GM19025 (cell line): ENCODE results near the gene ASXL2.
"Not testable (repeated sequence)": the region's sequence is repeated elsewhere in the genome, so short reads cannot be mapped to it uniquely, and the experiment has no call there.

Source experiments
- ATAC-seq: cut with Tn5 transposase; IDR thresholded peaks from one replicate; pipeline ENCODE4 v1.9.1; 2021; ENCODE audit warnings: mild to moderate bottlenecking, low read depth, moderate library complexity; ENCODE audit not compliant: unreplicated experiment

The ASXL2 gene

DNA sequence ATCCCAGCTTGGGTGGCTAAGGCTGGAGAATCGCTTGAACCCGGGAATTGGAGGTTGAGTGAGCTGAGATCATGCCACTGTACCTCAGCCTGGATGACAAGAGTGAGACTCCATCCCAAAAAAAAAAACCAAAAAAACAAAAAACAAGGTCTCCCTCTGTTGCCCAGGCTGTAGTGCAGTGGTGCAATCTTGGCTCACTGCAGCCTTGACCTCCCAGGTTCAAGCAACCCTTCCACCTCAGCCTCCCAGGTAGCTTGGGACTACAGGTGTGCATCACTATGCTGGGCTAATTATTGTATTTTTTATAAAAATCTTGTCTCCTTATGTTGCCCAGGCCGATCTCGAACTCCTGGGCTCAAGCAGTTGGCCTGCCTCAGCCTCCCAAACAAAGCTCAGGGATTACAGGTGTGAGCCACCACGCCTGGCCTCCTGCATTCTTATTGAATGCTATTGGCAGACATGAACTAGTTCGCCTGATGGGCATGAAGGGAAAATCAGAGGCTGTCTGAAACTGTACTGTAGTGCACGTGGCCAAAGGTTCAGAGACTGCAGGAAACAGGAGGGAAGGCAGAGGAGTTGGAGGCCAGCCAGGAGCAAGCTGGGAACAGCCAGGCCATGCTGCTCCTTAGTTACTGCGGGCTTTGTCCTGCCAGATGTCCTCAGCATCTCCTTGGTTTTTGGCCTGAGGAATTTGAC, 16.0 kb upstream of the ASXL2 start:
- no peak for ATAC-seq

DNA sequence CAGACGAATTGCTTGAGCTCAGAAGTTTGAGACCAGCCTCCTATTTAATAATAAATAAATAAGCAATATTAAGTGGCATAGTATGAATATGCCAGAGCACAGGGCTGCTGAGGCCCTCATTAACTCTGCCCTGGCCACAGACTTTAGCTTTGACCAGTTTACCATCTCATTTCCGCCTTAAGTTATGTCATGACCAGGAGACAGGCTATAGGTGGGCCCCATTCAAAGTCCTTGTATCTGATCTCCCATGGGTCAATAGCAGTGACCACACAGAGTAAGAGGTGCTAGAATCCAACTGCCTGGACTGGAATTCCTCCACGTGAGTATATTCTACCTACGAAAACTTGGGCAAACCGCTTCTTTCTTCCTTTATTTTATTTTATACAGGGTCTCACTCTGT, 13.4 kb upstream of the ASXL2 start:
- no peak for ATAC-seq

DNA sequence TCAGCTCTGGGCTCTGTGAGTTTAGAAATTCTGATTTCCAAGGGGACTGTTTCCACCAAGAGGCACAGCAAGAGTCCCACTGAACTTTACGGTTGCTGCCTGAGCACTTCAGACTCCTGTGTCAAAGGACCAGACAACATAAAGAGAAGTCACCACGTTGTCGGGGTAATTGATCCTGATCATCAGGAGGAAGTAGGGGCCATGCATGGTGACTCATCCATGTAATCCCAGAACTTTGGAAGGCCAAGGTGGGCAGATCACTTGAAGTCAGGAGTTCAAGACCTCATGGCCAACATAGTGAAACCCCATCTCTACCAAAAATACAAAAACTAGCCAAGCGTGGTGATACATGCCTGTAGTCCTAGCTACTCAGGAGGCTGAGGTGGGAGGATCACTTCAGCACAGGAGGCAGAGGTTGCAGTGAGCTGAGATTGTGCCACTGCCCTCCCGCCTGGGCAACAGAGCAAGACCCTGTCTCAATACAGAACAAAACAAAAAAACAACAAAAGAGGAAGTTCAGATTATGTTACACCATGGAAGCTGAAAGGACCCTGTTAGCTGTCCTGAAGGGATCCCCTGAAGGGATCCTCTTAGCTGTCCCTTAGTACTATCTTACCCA, 9.4 kb upstream of the ASXL2 start:
- ATAC-seq: no peak

DNA sequence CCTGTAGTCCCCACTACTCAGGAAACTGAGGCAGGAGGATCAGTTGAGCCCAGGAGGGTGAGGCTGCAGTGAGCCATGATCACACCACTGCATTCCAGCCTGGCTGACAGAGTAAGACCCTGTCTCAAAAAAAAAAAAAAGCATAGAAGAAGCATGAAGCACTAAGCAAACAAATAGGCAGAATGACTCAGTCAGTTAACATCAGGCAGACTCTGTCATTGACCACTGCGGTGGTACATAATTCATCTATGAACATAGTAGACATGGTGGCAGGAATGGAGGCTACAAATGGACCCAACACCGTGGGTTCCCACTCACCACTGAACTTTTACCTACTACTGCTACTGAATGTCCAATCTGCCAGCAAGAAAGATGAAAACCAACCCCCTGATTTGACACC, 7.6 kb upstream of the ASXL2 start:
- ATAC-seq: no peak

DNA sequence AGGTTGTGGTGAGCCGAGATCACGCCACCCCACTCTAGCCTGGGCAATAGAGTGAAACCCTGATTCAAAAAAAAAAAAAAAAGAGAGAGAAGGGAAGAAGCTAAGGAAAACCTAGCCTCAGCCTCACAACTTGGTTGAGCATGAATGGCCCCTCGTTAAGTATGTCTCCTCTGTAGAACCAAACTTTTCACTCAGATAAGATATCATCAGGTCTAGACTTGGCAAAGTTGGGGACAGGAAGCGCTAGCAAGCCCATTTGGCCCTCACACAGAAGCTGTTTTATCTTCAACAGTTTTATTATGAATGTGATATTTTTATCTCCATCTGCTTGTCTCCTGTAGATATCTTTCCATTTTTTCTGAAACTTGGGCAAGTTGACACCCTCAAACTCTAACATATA, 3.5 kb upstream of the ASXL2 start:
- ATAC-seq: no peak

DNA sequence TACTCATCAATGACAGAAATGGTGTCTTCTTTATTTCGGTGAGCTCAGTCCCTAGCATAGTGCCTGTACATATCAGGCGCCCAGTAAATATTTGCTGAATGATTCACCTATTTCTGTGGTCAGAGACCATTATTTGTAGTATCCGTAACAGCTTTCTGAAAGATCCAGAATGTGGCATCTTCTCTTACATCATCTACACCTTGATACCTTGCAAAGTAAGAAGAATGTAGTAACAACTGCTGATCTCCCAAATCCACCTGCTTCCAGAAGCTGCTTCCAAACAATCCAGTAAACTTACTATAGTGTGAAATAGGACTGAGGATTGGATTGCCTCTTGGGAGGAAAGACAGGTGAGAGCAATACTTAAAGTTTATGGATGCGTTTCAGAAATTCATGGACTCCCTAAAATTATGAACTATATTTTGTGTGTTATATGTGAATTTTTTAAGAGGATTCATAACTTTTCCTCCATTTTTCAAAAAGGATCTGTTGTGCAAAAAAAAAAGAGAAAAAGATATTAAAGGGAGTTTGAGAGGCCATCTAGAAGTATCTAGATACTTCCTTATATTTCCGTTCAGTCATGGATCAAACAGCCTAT, 945 bp upstream of the ASXL2 start:
- no peak for ATAC-seq

DNA sequence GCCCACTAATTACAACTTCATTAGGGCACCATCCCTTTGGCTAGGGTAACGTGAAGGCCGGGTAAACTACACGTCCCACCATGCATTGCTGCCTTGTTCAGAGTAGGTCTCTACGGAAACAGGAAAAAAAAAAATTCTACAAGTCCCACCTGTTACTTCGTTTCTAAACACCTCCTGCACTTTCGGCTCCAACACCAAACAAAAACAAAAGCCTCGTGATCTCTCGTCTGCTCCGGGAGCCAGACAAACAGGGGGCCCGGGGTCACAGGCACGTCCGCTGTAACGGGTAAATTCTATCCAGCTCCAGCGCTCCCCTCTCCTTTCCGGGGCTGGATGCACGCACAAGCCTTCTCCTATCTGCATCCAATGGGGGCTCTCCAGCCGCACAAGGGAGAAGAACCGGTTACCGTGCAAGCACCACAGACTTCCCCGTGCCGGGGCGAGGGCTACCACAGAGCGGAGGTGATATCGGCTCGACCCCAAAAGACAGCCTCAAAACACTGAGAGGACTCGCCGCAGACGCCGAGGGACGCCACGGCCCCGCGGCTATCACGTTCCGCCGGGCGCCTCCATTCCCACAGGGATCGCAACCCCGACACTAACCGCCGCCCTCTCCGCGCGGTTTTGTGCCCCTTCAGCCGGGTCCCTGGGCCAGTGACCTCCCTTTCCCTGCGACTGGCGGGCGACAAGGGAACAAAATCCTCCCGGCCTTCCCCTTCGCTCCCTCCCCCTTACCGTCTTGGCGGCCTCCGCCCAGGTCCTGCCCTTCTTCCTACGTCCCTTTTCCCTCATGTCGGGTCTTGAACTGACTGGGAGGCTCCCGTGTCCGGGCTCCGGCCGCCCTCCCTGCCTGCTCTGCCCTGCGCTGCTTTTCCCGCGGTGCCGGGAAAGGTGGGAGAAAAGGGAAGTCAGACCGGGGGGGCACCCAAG, 591 bp downstream of the ASXL2 start:
- ATAC-seq: no peak

DNA sequence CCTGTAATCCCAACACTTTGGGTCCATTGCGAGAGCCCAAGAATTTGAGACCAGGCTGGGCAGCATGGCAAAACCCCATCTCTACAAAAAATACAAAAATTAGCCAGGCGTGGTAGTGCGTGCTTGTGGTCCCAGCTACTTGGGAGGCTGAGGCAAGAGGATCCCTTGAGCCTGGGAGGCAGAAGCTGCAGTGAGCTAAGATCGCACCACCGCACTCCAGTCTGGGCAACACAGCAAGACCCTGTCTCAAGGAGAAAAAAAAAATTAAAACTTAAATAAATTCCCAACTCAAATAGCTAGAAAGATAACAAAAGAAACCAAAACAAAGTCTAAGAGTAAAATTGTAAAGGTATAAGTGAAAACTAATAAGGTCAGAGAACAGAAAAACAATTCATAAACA, 6.2 kb downstream of the ASXL2 start:
- ATAC-seq: no peak

DNA sequence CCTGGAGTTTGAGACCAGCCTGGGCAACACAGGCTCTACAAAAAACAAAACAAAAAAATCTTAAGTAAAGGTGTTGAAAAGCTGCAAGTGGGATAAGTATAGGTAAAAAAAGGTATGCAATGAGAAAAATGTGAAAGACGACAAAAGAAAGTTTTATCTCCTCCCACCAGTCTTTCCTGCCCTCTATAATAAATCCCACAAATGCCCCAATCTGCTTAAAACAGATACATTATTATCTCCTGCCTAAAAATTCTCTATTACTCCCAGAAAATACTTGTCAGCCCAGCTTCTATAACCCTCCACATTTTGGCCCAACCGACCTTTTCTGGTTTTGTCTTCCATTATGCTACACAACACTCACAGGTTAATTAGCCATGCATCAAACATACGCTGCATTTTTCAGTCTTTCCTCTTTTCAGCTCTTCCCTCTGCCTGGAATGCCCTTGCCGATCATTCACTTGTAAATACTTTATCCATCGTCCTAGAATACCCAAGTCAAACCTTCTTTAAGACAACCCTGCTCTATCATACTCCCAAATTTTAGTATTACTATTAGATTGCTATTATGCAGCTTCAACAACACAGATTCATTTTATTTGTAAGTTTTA, 10.8 kb downstream of the ASXL2 start:
- no peak for ATAC-seq

DNA sequence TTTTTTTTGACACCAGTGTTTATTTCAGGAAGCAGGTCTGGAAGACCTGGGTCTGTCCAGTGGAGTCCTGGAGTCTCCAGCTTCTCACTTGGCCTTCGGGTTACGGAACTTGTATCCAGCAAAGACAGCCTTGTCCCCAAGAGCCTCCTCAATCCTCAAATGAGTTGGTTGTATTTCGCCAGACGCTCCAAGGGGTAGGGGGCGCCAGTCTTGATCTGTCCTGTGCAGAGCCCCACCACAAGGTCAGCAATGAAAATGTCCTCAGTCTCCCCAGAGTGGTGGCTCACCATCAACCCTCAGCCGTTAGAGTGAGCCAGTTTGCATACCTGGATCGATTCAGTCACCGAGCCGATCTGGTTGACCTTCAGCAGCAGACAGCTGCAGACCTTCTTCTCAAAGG, 21.9 kb downstream of the ASXL2 start:
- ATAC-seq: no peak

DNA sequence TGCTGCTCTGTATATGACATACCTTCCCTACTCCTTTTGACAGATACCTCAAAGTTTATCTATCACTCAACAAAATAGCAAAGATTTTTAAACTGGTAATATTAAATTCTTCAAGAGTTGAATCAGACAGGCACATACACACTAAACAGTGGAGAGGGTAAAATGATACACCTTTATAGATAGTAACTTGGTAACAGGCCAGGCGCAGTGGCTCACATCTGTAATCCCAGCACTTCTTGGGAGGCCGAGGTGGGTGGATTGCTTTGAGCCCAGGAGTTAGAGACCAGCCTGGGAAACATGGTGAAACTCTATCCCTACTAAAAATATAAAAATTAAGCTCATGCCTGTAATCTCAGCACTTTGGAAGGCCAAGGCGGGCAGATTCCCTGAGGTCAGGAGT, 23.2 kb downstream of the ASXL2 start:
- no peak for ATAC-seq

DNA sequence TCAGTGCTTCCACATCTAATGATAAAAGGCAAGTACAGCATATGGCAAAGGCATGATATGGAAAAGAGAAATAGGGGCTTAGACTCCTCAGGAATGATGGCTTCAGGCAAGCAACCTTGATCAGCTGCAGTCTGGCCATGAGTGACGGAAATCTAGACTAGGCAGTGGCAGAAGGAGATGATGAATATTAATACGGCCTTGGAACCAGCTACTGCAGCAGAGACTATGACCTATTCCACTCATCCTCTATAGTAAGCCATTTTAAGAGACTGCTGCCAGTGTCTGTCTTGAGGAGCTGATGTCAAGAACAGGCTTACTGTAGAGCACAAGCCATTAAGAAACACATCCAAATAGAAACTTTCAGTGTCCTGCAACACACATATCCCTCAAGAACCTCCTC, 23.7 kb downstream of the ASXL2 start:
- ATAC-seq: no peak

DNA sequence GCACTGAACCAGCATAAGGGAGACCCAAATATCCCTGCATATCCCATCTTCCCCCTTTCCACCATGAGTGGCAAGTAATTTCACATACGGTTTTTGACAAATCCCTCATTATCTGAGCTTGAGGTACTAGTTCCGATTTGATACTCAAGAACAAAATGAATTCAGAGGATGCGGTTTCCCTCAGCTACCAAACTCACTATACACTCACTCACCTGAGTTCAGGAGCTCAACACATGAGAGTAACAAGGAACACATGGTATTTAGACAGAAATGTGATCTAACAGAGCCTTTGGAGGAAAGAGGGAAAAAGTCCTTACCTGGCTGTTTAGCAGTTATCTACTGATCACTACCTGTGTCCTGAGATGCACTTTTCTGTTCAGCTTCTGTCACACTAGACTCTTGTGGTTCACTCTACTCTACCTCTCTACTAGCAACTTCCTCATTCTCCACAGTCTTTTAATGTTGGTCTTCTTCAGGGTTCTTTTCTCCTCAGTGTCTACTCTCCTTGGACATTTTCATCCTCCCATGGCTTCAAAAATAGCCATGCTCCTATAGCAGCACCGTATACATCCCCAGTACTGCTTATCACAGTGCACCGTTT, 25.1 kb downstream of the ASXL2 start:
- ATAC-seq: no peak

DNA sequence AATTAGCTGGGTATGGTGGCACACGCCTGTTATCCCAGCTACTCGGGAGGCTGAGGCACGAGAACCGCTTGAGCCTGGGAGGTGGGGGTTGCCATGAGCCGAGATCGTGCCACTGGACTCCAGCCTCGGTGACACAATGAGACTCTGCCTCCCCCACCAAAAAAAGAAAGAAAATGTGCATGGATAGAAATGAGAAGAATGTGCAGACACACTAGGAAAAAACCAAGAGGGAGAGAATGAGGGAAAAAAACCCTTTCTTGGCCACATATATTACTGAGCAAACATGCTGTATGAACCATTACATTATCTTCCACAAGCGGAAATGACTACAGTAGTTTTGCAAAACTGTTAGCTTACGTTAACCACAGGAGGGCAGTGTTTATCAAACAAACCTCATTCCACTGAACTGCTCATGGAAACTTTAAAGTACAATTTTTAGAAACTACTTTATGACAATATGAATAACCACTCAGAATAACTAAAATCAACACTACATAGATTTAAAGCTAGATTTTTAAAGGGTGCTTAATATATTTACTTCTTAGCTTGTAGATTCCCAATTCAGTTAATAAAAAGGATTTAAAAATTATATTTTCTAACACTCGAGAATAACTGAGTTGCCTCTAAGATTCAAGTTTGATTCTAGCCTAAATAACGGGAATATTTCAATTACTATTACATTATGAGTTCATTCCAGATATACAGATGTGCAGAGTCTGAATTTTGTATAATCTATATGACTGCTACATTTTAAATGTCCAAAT, 26.4 kb downstream of the ASXL2 start:
- ATAC-seq: peak; percentile 86

DNA sequence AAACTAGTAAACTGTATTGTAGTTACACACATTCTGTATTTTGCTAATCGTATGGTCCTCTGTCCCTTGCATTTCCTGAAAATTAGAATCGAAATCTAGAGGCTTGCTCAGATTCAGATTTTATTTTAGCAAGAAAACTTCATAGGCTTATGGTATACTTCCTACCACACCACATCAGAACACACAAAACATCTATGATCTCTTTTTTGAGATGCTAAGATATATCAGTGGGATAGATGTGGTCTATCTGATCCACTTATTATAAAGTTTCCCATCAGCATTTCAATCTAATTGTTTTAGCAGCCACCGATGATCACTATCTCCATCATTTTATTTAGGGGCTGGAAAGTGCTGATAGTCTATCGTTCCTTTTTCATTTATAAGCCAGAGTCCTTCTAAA, 27.9 kb downstream of the ASXL2 start:
- ATAC-seq: not testable (repeated sequence)

DNA sequence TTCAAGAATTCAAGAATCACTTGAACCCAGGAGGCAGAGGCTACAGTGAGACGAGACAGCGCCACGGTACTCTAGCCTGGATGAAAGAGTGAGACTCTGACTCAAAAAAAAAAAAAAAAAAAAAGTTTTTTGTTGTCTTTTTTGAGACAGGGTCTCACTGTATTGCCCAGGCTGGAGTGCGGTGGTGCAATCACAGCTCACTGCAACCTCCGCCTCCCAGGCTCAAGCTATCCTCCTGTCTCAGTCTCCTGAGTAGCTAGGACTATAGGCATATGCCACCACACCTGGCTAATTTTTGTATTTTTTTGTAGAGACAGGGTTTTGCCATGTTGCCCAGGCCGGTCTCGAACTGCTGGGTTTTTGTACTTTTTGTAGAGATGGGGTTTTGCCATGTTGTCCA, 28.9 kb downstream of the ASXL2 start:
- ATAC-seq: not testable (repeated sequence)

DNA sequence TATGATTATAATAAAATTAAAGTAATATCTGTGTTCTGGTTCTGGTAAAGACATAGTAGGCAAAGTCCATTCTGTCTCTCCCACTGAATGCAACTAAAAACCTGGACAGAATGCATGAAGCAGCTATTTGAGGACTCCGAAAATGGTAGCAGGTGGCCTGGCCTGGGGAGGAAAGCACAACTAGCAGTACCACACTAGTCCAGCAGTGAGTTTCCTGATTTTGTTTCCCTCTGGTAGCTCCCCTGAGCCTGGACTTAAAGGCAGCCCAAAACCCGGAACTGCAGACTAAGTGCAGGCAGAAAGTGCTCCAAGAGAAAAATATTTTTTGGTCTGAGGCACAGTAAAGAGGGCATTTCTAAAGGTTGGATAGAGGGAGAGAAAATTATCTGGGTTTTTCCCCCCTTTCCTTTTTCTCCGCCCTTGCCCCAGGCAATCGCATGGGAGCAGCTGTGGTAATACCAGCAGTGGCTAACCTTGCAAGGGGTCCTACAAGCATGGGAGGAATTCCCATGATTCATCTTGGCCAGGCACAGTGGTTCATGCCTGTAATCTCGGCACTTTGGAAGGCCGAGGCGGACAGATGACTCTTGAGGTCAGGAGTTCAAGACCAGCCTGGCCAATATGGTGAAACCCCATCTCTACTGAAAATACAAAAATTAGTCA, 32.3 kb downstream of the ASXL2 start:
- no peak for ATAC-seq

DNA sequence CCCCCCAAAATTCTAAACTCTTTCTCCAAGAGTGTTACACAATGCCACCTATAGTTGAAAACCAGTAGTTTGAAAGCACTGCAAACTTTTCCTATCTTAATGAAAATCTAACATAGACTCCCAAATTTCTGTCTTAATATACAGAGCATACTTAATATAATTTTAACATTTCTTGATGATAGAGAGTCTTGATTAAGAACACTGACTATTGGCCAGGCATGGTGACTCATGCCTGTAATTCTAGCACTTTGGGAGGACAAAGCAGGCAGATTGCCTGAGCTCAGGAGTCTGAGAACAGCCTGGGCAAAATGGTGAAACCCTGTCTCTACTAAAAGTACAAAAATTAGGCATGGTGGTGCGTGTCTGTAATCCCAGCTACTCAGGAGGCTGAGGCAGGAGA, 34.2 kb downstream of the ASXL2 start:
- no peak for ATAC-seq

DNA sequence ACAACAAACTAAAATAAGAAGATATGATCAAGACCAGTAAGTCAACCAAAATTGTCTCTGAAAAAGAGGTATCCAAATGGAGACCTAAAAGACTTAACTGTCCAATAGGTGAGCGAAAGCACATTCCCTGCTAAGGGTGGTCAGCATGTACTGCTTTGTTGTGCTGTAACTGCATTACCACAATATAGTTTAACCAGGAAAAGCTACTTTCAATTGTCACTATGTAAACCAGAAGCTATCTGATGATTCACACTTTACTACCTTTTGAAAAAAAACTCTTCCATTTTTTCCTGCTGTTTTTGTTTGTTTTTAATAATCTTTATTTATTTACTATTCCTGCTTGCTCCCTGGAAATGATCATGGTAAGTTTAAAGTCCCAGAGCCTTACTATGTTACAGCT, 36.1 kb downstream of the ASXL2 start:
- no peak for ATAC-seq
